Neuronal stem cell (in vitro differentiated cells): ENCODE data around the gene SCN8A.

Experiments
- DNase-seq: peaks from one replicate; pipeline ENCODE4 v3.0.0-alpha.2; 2013; ENCODE audit warnings: low spot score
- H2AFZ ChIP-seq: one replicate; pipeline ENCODE4 v1.6.1; 2013; ENCODE audit warnings: mild to moderate bottlenecking, low read length, inconsistent platforms
- H2AK5ac ChIP-seq: 2 replicates; pipeline ENCODE4 v1.6.1; 2013; ENCODE audit warnings: low read depth, mild to moderate bottlenecking, inconsistent platforms, low read length, moderate library complexity, mixed read lengths
- H2BK120ac ChIP-seq: 2 replicates; pipeline ENCODE4 v1.6.1; 2013; ENCODE audit warnings: low read depth, mild to moderate bottlenecking, inconsistent platforms, low read length, moderate library complexity, mixed read lengths
- H2BK12ac ChIP-seq: one replicate; pipeline ENCODE4 v1.6.1; 2013; ENCODE audit warnings: low read length, inconsistent platforms
- H2BK15ac ChIP-seq: 2 replicates; pipeline ENCODE4 v1.6.1; 2013; ENCODE audit warnings: mild to moderate bottlenecking, low read length, inconsistent platforms, mixed read lengths
- H2BK5ac ChIP-seq: one replicate; pipeline ENCODE4 v1.6.1; 2013; ENCODE audit warnings: inconsistent platforms, mild to moderate bottlenecking, low read length, moderate library complexity
- H3K14ac ChIP-seq: one replicate; pipeline ENCODE4 v1.6.1; 2013; ENCODE audit warnings: low read length, inconsistent platforms
- H3K18ac ChIP-seq: 2 replicates; pipeline ENCODE4 v1.6.1; 2013; ENCODE audit warnings: low read length, inconsistent platforms
- H3K23ac ChIP-seq: 2 replicates; pipeline ENCODE4 v1.6.1; 2013; ENCODE audit warnings: low read depth, mild to moderate bottlenecking, mixed read lengths, low read length, inconsistent platforms; ENCODE audit not compliant: poor library complexity
- H3K27ac ChIP-seq: replicated peaks from 3 replicates; pipeline ENCODE4 v1.5.1; 2013; ENCODE audit warnings: low read length, inconsistent platforms
- H3K27me3 ChIP-seq, 3 experiments: 2 replicates each; pipeline ENCODE4 v1.6.1; 2013; ENCODE audit warnings: low read length in 3 of 3, mild to moderate bottlenecking in 2 of 3, inconsistent platforms in 1 of 3, low read depth in 1 of 3, mixed read lengths in 1 of 3, moderate library complexity in 1 of 3; ENCODE audit not compliant: control insufficient read depth in 3 of 3, insufficient read depth in 3 of 3
- H3K36me3 ChIP-seq, 2 donors: replicated peaks in 1 of 2; 2 replicates each; pipeline ENCODE4 v1.6.1; 2013; ENCODE audit warnings: low read length in 2 of 2; ENCODE audit not compliant: control insufficient read depth in 2 of 2, insufficient read depth in 2 of 2
- H3K4ac ChIP-seq: 2 replicates; pipeline ENCODE4 v1.6.1; 2013; ENCODE audit warnings: inconsistent platforms, mild to moderate bottlenecking, low read length, moderate library complexity
- H3K4me1 ChIP-seq, 2 donors: 1 replicate in 1 of 2; 2 replicates in 1 of 2; pipeline ENCODE4 v1.6.1; 2013; ENCODE audit warnings: low read length in 2 of 2, low read depth in 1 of 2; ENCODE audit not compliant: control insufficient read depth in 2 of 2, insufficient read depth in 1 of 2
- H3K4me2 ChIP-seq: one replicate; pipeline ENCODE4 v1.6.1; 2013; ENCODE audit warnings: mild to moderate bottlenecking, low read length, inconsistent platforms; ENCODE audit not compliant: insufficient read depth, poor library complexity, severe bottlenecking
- H3K4me3 ChIP-seq, 2 donors: 2 replicates each; pipeline ENCODE4 v1.5.1; 2013; ENCODE audit warnings: low read length in 2 of 2, mild to moderate bottlenecking in 2 of 2, inconsistent platforms in 1 of 2, moderate library complexity in 1 of 2
- H3K79me1 ChIP-seq: one replicate; pipeline ENCODE4 v1.6.1; 2013; ENCODE audit warnings: low read depth, mild to moderate bottlenecking, inconsistent platforms, low read length, moderate library complexity
- H3K9ac ChIP-seq: one replicate; pipeline ENCODE4 v1.6.1; 2013; ENCODE audit warnings: mild to moderate bottlenecking, low read depth, low read length, inconsistent platforms; ENCODE audit not compliant: poor library complexity
- H3K9me3 ChIP-seq, 2 donors: replicated peaks in 1 of 2; 2 replicates each; pipeline versions ENCODE3 to v1.6.1; 2013; ENCODE audit warnings: low read length in 2 of 2, mild to moderate bottlenecking in 2 of 2, inconsistent platforms in 1 of 2, low read depth in 1 of 2, mixed read lengths in 1 of 2, moderate library complexity in 1 of 2; ENCODE audit not compliant: control insufficient read depth in 2 of 2, insufficient read depth in 1 of 2
- H4K8ac ChIP-seq: one replicate; pipeline ENCODE4 v1.6.1; 2013; ENCODE audit warnings: low read depth, mild to moderate bottlenecking, inconsistent platforms, low read length, moderate library complexity
- H4K91ac ChIP-seq: one replicate; pipeline ENCODE4 v1.6.1; 2013; ENCODE audit warnings: low read length, low read depth, mild to moderate bottlenecking, inconsistent platforms; ENCODE audit not compliant: poor library complexity
- WGBS, 2 donors: extraction: QIAGEN DNeasy Blood & Tissue Kit; methylation state at CpG; one replicate each; pipeline ENCODE4 v1.1.7; 2013; ENCODE audit warnings: missing lambda C conversion rate in 2 of 2, mixed read lengths in 1 of 2; ENCODE audit not compliant: insufficient read length in 2 of 2, insufficient replicate concordance in 1 of 2; ENCODE audit errors: extremely low coverage in 2 of 2; 5-methylcytosine and 5-hydroxymethylcytosine counted together

Gene SCN8A

GRCh38 chr12:51755251-51755650 lies 164.2 kb downstream of the SCN8A start:
- no peak overlapping the region for H4K91ac ChIP-seq
- peaks cover 2 to 53% of the 10 kb centered on the region in 2 donors for H3K36me3 ChIP-seq
- no peak overlapping the region for H4K8ac ChIP-seq
- H2AK5ac ChIP-seq: no peak overlapping the region
- no peak overlapping the region for H3K27ac ChIP-seq
- no peak overlapping the region for H3K4me2 ChIP-seq
- H3K18ac ChIP-seq: no peak overlapping the region
- WGBS, 2 donors: no CpG with 5 or more reads among the region's 2 CpGs
- H2BK5ac ChIP-seq: no peak overlapping the region
- no peaks in the 10 kb centered on the region for H3K9me3 ChIP-seq
- no peak overlapping the region for H2BK15ac ChIP-seq
- DNase-seq: no peak
- H3K4me3 ChIP-seq: no peak overlapping the region
- H3K14ac ChIP-seq: no peak overlapping the region
- no peaks in the 10 kb centered on the region for H3K79me1 ChIP-seq
- H2BK120ac ChIP-seq: no peak overlapping the region
- no peak overlapping the region for H3K4ac ChIP-seq
- H3K27me3 ChIP-seq: no peaks in the 10 kb centered on the region
- H2AFZ ChIP-seq: no peak overlapping the region
- H2BK12ac ChIP-seq: no peak overlapping the region
- H3K4me1 ChIP-seq: no peaks in the 10 kb centered on the region
- no peak overlapping the region for H3K23ac ChIP-seq
- no peak overlapping the region for H3K9ac ChIP-seq

GRCh38 chr12:51759175-51759574 lies 168.1 kb downstream of the SCN8A start:
- H2BK15ac ChIP-seq: no peak overlapping the region
- no peak overlapping the region for H3K9ac ChIP-seq
- H3K14ac ChIP-seq: no peak overlapping the region
- no peak overlapping the region for H2BK120ac ChIP-seq
- no peak overlapping the region for H2AFZ ChIP-seq
- no peaks in the 10 kb centered on the region for H3K4me1 ChIP-seq
- no peak overlapping the region for H4K91ac ChIP-seq
- H4K8ac ChIP-seq: no peak overlapping the region
- no peak overlapping the region for H3K23ac ChIP-seq
- H2BK12ac ChIP-seq: no peak overlapping the region
- H2AK5ac ChIP-seq: no peak overlapping the region
- no peak overlapping the region for H3K4me3 ChIP-seq
- no peaks in the 10 kb centered on the region for H3K9me3 ChIP-seq
- no peak overlapping the region for H3K27ac ChIP-seq
- H3K36me3 ChIP-seq: peaks cover 0 to 27% of the 10 kb centered on the region in 2 donors
- no peaks in the 10 kb centered on the region for H3K27me3 ChIP-seq
- no peak overlapping the region for H3K18ac ChIP-seq
- no peak overlapping the region for H2BK5ac ChIP-seq
- no peaks in the 10 kb centered on the region for H3K79me1 ChIP-seq
- H3K4me2 ChIP-seq: no peak overlapping the region
- H3K4ac ChIP-seq: no peak overlapping the region
- DNase-seq: no peak

GRCh38 chr12:51759695-51760094 lies 168.7 kb downstream of the SCN8A start:
- Histone ChIP-seq H3K4me3 (no peak overlapping the region), H3K27ac (no peak overlapping the region), H3K4me2 (no peak overlapping the region), H3K4me1 (no peaks in the 10 kb centered on the region), H2AK5ac (no peak overlapping the region), H3K4ac (no peak overlapping the region), H2AFZ (no peak overlapping the region), H3K18ac (no peak overlapping the region), H3K27me3 (no peaks in the 10 kb centered on the region), H2BK120ac (no peak overlapping the region), H3K23ac (no peak overlapping the region), H3K9me3 (no peaks in the 10 kb centered on the region), H4K91ac (no peak overlapping the region), H2BK5ac (no peak overlapping the region), H4K8ac (no peak overlapping the region), H3K14ac (no peak overlapping the region), H2BK15ac (no peak overlapping the region), H2BK12ac (no peak overlapping the region), H3K79me1 (no peaks in the 10 kb centered on the region), H3K9ac (no peak overlapping the region), H3K36me3 (peaks cover 0 to 28% of the 10 kb centered on the region in 2 donors)
- no peak for DNase-seq

GRCh38 chr12:51760231-51760630 lies 169.2 kb downstream of the SCN8A start:
- Histone ChIP-seq H3K4ac (no peak overlapping the region), H3K4me3 (no peak overlapping the region), H2AK5ac (no peak overlapping the region), H3K27me3 (no peaks in the 10 kb centered on the region), H3K9ac (no peak overlapping the region), H2BK5ac (no peak overlapping the region), H3K27ac (no peak overlapping the region), H3K4me1 (no peaks in the 10 kb centered on the region), H4K8ac (no peak overlapping the region), H2BK15ac (no peak overlapping the region), H4K91ac (no peak overlapping the region), H3K14ac (no peak overlapping the region), H2BK120ac (no peak overlapping the region), H2BK12ac (no peak overlapping the region), H3K36me3 (peaks cover 0 to 32% of the 10 kb centered on the region in 2 donors), H3K9me3 (no peaks in the 10 kb centered on the region), H2AFZ (no peak overlapping the region), H3K4me2 (no peak overlapping the region), H3K18ac (no peak overlapping the region), H3K79me1 (no peaks in the 10 kb centered on the region), H3K23ac (no peak overlapping the region)
- no CpG with 5 or more reads among the region's 1 CpG for WGBS, 2 donors
- no peak for DNase-seq
